SK-N-SH (cell line): Measurements from ENCODE around the gene ARHGAP5. TPM values are rescaled to one million over a fixed set of nuclear protein-coding genes. Genes with fewer than 3 reads are reported as not detected.

Experiments
- CTCF ChIA-PET: fragments of 300-600, 350-600 bp; formaldehyde crosslinking; extraction: SDS; loops from one replicate; lab custom pipeline; 2021; lab: Yijun Ruan, JAX
- POLR2A ChIA-PET: fragments of 350-600 bp; sonication (Branson Sonifier 250); formaldehyde crosslinking; extraction: SDS; loops from one replicate; lab custom pipeline; 2020; ENCODE audit warnings: antibody characterized with exemption, inconsistent platforms; lab: Yijun Ruan, JAX
- DNase-seq: peaks from one replicate; pipeline ENCODE4 v3.0.0; 2012
- H2AFZ ChIP-seq: fragments of 200-600 bp; sonication (generic); 2 replicates; pipeline ENCODE4 v1.8.1; 2016; ENCODE audit warnings: antibody characterized with exemption, mild to moderate bottlenecking, low read depth
- H3F3A ChIP-seq: fragments of 200-600 bp; sonication (generic); replicated peaks from 2 replicates; pipeline ENCODE3; 2016; ENCODE audit warnings: antibody characterized with exemption, mild to moderate bottlenecking; ENCODE audit not compliant: insufficient read depth
- H3K27ac ChIP-seq, 2 experiments: fragments of 200-500 bp in 1 of 2; fragments of 200-600 bp in 1 of 2; sonication (Bioruptor generic) in 1 of 2; sonication (generic), shearing (Covaris generic) in 1 of 2; 2 replicates each; pipeline versions ENCODE4 v1.5.1 to v1.6.1; 2014 to 2016; ENCODE audit warnings: low read depth in 2 of 2, inconsistent platforms in 1 of 2, low read length in 1 of 2, mild to moderate bottlenecking in 1 of 2, mixed read lengths in 1 of 2
- H3K27me3 ChIP-seq: fragments of 200-600 bp; sonication (generic), shearing (Covaris generic); 2 replicates; pipeline ENCODE4 v1.6.1; 2016; ENCODE audit warnings: mixed run types; ENCODE audit not compliant: insufficient read depth
- H3K36me3 ChIP-seq, 2 experiments: fragments of 200-500 bp in 1 of 2; fragments of 200-600 bp in 1 of 2; sonication (Bioruptor generic) in 1 of 2; sonication (generic) in 1 of 2; replicated peaks in 1 of 2; 2 replicates each; pipeline versions ENCODE3 to v1.5.1; 2014 to 2016; ENCODE audit warnings: low read length in 1 of 2, mild to moderate bottlenecking in 1 of 2; ENCODE audit not compliant: insufficient read depth in 2 of 2, control insufficient read depth in 1 of 2
- H3K4me1 ChIP-seq, 2 experiments: fragments of 200-500 bp in 1 of 2; fragments of 200-600 bp in 1 of 2; sonication (Bioruptor generic) in 1 of 2; sonication (generic), shearing (Covaris generic) in 1 of 2; 2 replicates each; pipeline versions ENCODE4 v1.5.1 to v1.6.1; 2014 to 2016; ENCODE audit warnings: low read depth in 1 of 2, low read length in 1 of 2, mixed run types in 1 of 2; ENCODE audit not compliant: insufficient read depth in 2 of 2, control insufficient read depth in 1 of 2
- H3K4me2 ChIP-seq: fragments of 200-600 bp; sonication (generic), shearing (Covaris generic); 2 replicates; pipeline ENCODE4 v1.6.1; 2017; ENCODE audit warnings: mixed run types
- H3K4me3 ChIP-seq, 2 experiments: fragments of 200-500 bp in 1 of 2; fragments of 200-600 bp in 1 of 2; sonication (Bioruptor generic) in 1 of 2; sonication (generic), shearing (Covaris generic) in 1 of 2; 2 replicates each; pipeline versions ENCODE4 v1.5.1 to v1.8.1; 2014 to 2016; ENCODE audit warnings: low read depth in 2 of 2, inconsistent platforms in 1 of 2, low read length in 1 of 2, mild to moderate bottlenecking in 1 of 2, mixed read lengths in 1 of 2, moderate library complexity in 1 of 2
- H3K79me2 ChIP-seq: fragments of 200-600 bp; sonication (generic); 2 replicates; pipeline ENCODE4 v1.8.1; 2017; ENCODE audit warnings: mild to moderate bottlenecking; ENCODE audit not compliant: insufficient read depth
- H3K9ac ChIP-seq: fragments of 200-600 bp; sonication (generic); 2 replicates; pipeline ENCODE4 v1.6.1; 2017; ENCODE audit warnings: mixed run types
- H3K9me2 ChIP-seq: fragments of 200-600 bp; sonication (generic); 2 replicates; pipeline ENCODE4 v1.6.1; 2017; ENCODE audit warnings: mixed run types
- H3K9me3 ChIP-seq: fragments of 200-600 bp; sonication (generic); 2 replicates; pipeline ENCODE4 v1.6.1; 2017; ENCODE audit warnings: mixed run types, mild to moderate bottlenecking, moderate library complexity
- H4K20me1 ChIP-seq: fragments of 200-600 bp; sonication (generic); 2 replicates; pipeline ENCODE4 v1.6.1; 2017; ENCODE audit warnings: mild to moderate bottlenecking, mixed run types; ENCODE audit not compliant: insufficient read depth
- CHD2 ChIP-seq: fragments of 150-350 bp; IDR thresholded peaks from 2 replicates; pipeline ENCODE4 v1.6.1; 2018; ENCODE audit warnings: low read length; ENCODE audit not compliant: partially characterized antibody
- CTCF ChIP-seq: fragments of 200-600 bp; sonication (generic); IDR thresholded peaks from 2 replicates; pipeline ENCODE4 v1.6.1; 2017; ENCODE audit warnings: antibody characterized with exemption, mild to moderate bottlenecking, moderate library complexity
- EP300 ChIP-seq, 2 experiments: IDR thresholded peaks; 2 replicates each; pipeline versions ENCODE4 v1.4.0 to v1.6.1; 2012; ENCODE audit warnings: borderline replicate concordance in 1 of 2, low read depth in 1 of 2, low read length in 1 of 2
- EZH2phosphoT487 ChIP-seq: fragments of 200-600 bp; sonication (generic); IDR thresholded peaks from 2 replicates; pipeline ENCODE4 v1.6.1; 2017; ENCODE audit warnings: low read depth, mixed run types, mild to moderate bottlenecking, antibody characterized with exemption, moderate library complexity, borderline replicate concordance
- FOXJ3 ChIP-seq: sonication (generic); formaldehyde crosslinking; IDR thresholded peaks from 2 replicates; pipeline ENCODE4 v1.5.1; 2020; ENCODE audit warnings: mild to moderate bottlenecking, missing genetic modification reagents
- GATA2 ChIP-seq: sonication (generic); formaldehyde crosslinking; IDR thresholded peaks from 2 replicates; pipeline ENCODE4 v1.5.0; 2020; ENCODE audit warnings: mild to moderate bottlenecking, missing genetic modification reagents
- MEF2A ChIP-seq: IDR thresholded peaks from 2 replicates; pipeline ENCODE4 v1.4.0; 2012; ENCODE audit warnings: low read depth, borderline replicate concordance
- MXI1 ChIP-seq: IDR thresholded peaks from 2 replicates; pipeline ENCODE4 v1.6.1; 2012; ENCODE audit warnings: mild to moderate bottlenecking, low read depth, low read length, improper control_type of control experiment
- NFIC ChIP-seq: IDR thresholded peaks from 2 replicates; pipeline ENCODE4 v1.4.0; 2012; ENCODE audit warnings: borderline replicate concordance
- PBX3 ChIP-seq: IDR thresholded peaks from 2 replicates; pipeline ENCODE4; 2012
- REST ChIP-seq: IDR thresholded peaks from 2 replicates; pipeline ENCODE4 v1.6.1; 2012; ENCODE audit warnings: mild to moderate bottlenecking, low read depth, low read length, moderate library complexity
- RFX5 ChIP-seq: IDR thresholded peaks from 2 replicates; pipeline ENCODE4 v1.6.1; 2012; ENCODE audit warnings: mild to moderate bottlenecking, improper control_type of control experiment, low read length
- SIN3A ChIP-seq: IDR thresholded peaks from 2 replicates; pipeline ENCODE4 v1.6.1; 2012; ENCODE audit warnings: low read depth, mild to moderate bottlenecking, low read length, moderate library complexity, borderline replicate concordance
- SMC3 ChIP-seq: IDR thresholded peaks from 2 replicates; pipeline ENCODE4 v1.6.1; 2012; ENCODE audit warnings: low read depth, low read length, improper control_type of control experiment
- TAF1 ChIP-seq: IDR thresholded peaks from 2 replicates; pipeline ENCODE4 v1.6.1; 2012; ENCODE audit warnings: low read depth, mild to moderate bottlenecking, low read length, moderate library complexity, borderline replicate concordance
- TCF12 ChIP-seq: IDR thresholded peaks from 2 replicates; pipeline ENCODE4 v1.4.0; 2012
- TEAD4 ChIP-seq: IDR thresholded peaks from 2 replicates; pipeline ENCODE4 v1.4.0; 2012; ENCODE audit warnings: mild to moderate bottlenecking, borderline replicate concordance; ENCODE audit not compliant: insufficient read depth
- USF1 ChIP-seq: IDR thresholded peaks from 2 replicates; pipeline ENCODE4 v1.4.0; 2012; ENCODE audit warnings: low read depth, borderline replicate concordance
- ZBTB33 ChIP-seq: IDR thresholded peaks from 2 replicates; pipeline ENCODE4 v1.4.0; 2012; ENCODE audit warnings: low read depth, borderline replicate concordance
- WGBS: methylation state at CpG from one replicate; pipeline ENCODE4 v1.1.6; 2017; ENCODE audit warnings: low lambda C conversion rate; 5-methylcytosine and 5-hydroxymethylcytosine counted together
- polyA plus RNA-seq, 3 experiments: library from polyadenylated mRNA; depleted of rRNA; stranded (reverse); fragments of >200 nt; gene quantifications; 2 replicates each; pipeline ENCODE4 v1.2.3, GENCODE V29; 2012

ARHGAP5 gene
- polyA plus RNA-seq, 1 of the 3 experiments (the other 2 are of a cell fraction) = 7.2 TPM

GRCh38 chr14:32205984-32206383, 128.9 kb downstream of the ARHGAP5 start:
- Histone ChIP-seq H3K27me3 (no peaks in the 10 kb centered on the region), H3K9me2 (no peaks in the 10 kb centered on the region), H3K79me2 (no peaks in the 10 kb centered on the region), H2AFZ (no peak overlapping the region), H3K4me3 (no peak overlapping the region), H3K4me2 (no peak overlapping the region), H3K9ac (no peak overlapping the region), H3K27ac (no peak overlapping the region), H3K9me3 (0 out of 2 replicates have a peak, but pooled peaks cover 3% of the 10 kb centered on the region), H3K36me3 (no peaks in the 10 kb centered on the region), H3K4me1 (peaks cover 0 to 6% of the 10 kb centered on the region in 2 experiments; a peak in 2 of 4 replicates), H3F3A (peaks cover 16% of the 10 kb centered on the region), H4K20me1 (no peaks in the 10 kb centered on the region)
- DNase-seq = no peak
- ChIA-PET POLR2A (no interaction called here), CTCF (interaction anchor here (1.2 to 1.6 kb wide), 3 partner anchors 9 to 264 kb away, joined by 3 to 6 read pairs (median 4); no protein-coding TSS in a partner anchor)
- 91% methylated on average over 4 of the region's 4 CpGs for WGBS
- no peak for TF ChIP-seq SMC3
- TF ChIP-seq EP300 (IDR thresholded peaks at IDR 0.05; ENCODE audit: borderline replicate concordance in 1 of 2, low read depth in 1 of 2, low read length in 1 of 2) = no peak
- no peak for TF ChIP-seq FOXJ3 (CRISPR knock-in tag)
- no peak for TF ChIP-seq TAF1
- no peak for TF ChIP-seq ZBTB33
- TF ChIP-seq SIN3A = no peak
- TF ChIP-seq MEF2A = no peak
- TF ChIP-seq MXI1 = no peak
- TF ChIP-seq REST = no peak
- TF ChIP-seq PBX3 = no peak
- TF ChIP-seq TCF12 = no peak
- no peak for TF ChIP-seq TEAD4
- TF ChIP-seq RFX5 = no peak
- TF ChIP-seq CHD2 = no peak
- TF ChIP-seq NFIC = no peak
- TF ChIP-seq USF1 = no peak
- TF ChIP-seq CTCF = no peak
- TF ChIP-seq EZH2phosphoT487 = no peak
- no peak for TF ChIP-seq GATA2
